IMR-90 (cell line): ENCODE data around the gene PRPSAP1. TPM values are rescaled to one million over a fixed set of nuclear protein-coding genes. Genes with fewer than 3 reads are reported as not detected.
A peak's percentile ranks its signal among the peaks of the same experiment; 100 is the strongest.

ENCODE experiments used
- ATAC-seq: fragments of 200-7000 bp; cut with Tn5 transposase; 2 replicates; pipeline ENCODE4 v1.9.1; 2020; ENCODE audit warnings: low read depth, mild to moderate bottlenecking, moderate library complexity
- BruUV-seq: library from RNA; stranded (reverse); fragments of 400-500 nt; replicated peaks from 2 replicates; lab custom pipeline; 2021; lab: Mats Ljungman, UMichigan
- CTCF ChIA-PET: fragments of 300-600 bp; formaldehyde crosslinking; extraction: SDS; loops from one replicate; lab custom pipeline; 2021; ENCODE audit warnings: antibody characterized with exemption; lab: Yijun Ruan, JAX
- POLR2A ChIA-PET: fragments of 300-600 bp; sonication (Branson Sonifier 250); formaldehyde crosslinking; loops from one replicate; lab custom pipeline; 2022; ENCODE audit warnings: antibody characterized with exemption; ENCODE audit not compliant: unreplicated experiment; lab: Charles Lee
- DNase-seq: peaks from one replicate; pipeline ENCODE4 v3.0.0; 2013
- H2AFZ ChIP-seq: replicated peaks from 2 replicates; pipeline ENCODE3; 2013; ENCODE audit warnings: low read length, mild to moderate bottlenecking; ENCODE audit not compliant: poor library complexity
- H2AK5ac ChIP-seq: 2 replicates; pipeline ENCODE4 v1.6.1; 2013; ENCODE audit warnings: low read depth, low read length, inconsistent platforms
- H2AK9ac ChIP-seq: replicated peaks from 2 replicates; pipeline ENCODE3; 2013; ENCODE audit warnings: mild to moderate bottlenecking, low read depth, low read length, moderate library complexity; ENCODE audit not compliant: poor library complexity
- H2BK120ac ChIP-seq: 2 replicates; pipeline ENCODE4 v1.6.1; 2013; ENCODE audit warnings: low read depth, low read length, inconsistent platforms
- H2BK15ac ChIP-seq: 3 replicates; pipeline ENCODE4 v1.6.1; 2013; ENCODE audit warnings: low read depth, low read length, inconsistent platforms
- H2BK20ac ChIP-seq: 2 replicates; pipeline ENCODE4 v1.6.1; 2013; ENCODE audit warnings: low read depth, mild to moderate bottlenecking, inconsistent platforms, low read length, moderate library complexity
- H2BK5ac ChIP-seq: 2 replicates; pipeline ENCODE4 v1.6.1; 2013; ENCODE audit warnings: mild to moderate bottlenecking, low read depth, low read length, inconsistent platforms; ENCODE audit not compliant: poor library complexity, severe bottlenecking
- H3K14ac ChIP-seq: replicated peaks from 2 replicates; pipeline ENCODE4 v1.6.1; 2013; ENCODE audit warnings: low read depth, low read length, inconsistent platforms
- H3K18ac ChIP-seq: 2 replicates; pipeline ENCODE4 v1.6.1; 2013; ENCODE audit warnings: low read depth, low read length, control low read depth
- H3K23ac ChIP-seq: 2 replicates; pipeline ENCODE4 v1.6.1; 2013; ENCODE audit warnings: low read depth, low read length, inconsistent platforms
- H3K27ac ChIP-seq: 2 replicates; pipeline ENCODE4 v1.5.1; 2013; ENCODE audit warnings: mild to moderate bottlenecking, control low read depth, low read length; ENCODE audit not compliant: insufficient read depth
- H3K27me3 ChIP-seq: 2 replicates; pipeline ENCODE4 v1.6.1; 2013; ENCODE audit warnings: low read length; ENCODE audit not compliant: control insufficient read depth, insufficient read depth
- H3K36me3 ChIP-seq: 2 replicates; pipeline ENCODE4 v1.6.1; 2013; ENCODE audit warnings: low read length, mixed read lengths; ENCODE audit not compliant: control insufficient read depth, insufficient read depth
- H3K4ac ChIP-seq: 2 replicates; pipeline ENCODE4 v1.6.1; 2013; ENCODE audit warnings: low read depth, low read length, inconsistent platforms
- H3K4me1 ChIP-seq: 2 replicates; pipeline ENCODE4 v1.6.1; 2013; ENCODE audit warnings: low read length, mixed read lengths; ENCODE audit not compliant: control insufficient read depth, insufficient read depth
- H3K4me2 ChIP-seq: 2 replicates; pipeline ENCODE4 v1.6.1; 2013; ENCODE audit warnings: low read depth, mild to moderate bottlenecking, control low read depth, low read length, moderate library complexity
- H3K4me3 ChIP-seq: 2 replicates; pipeline ENCODE4 v1.5.1; 2013; ENCODE audit warnings: low read depth, mild to moderate bottlenecking, control low read depth, low read length, moderate library complexity; ENCODE audit not compliant: insufficient read depth
- H3K56ac ChIP-seq: 2 replicates; pipeline ENCODE4 v1.6.1; 2013; ENCODE audit warnings: low read length, inconsistent platforms; ENCODE audit not compliant: insufficient read depth; ENCODE audit errors: extremely low read depth
- H3K79me1 ChIP-seq, 2 experiments: 2 replicates each; pipeline ENCODE4 v1.6.1; 2013; ENCODE audit warnings: low read length in 2 of 2, inconsistent platforms in 1 of 2, low read depth in 1 of 2
- H3K9ac ChIP-seq: 2 replicates; pipeline ENCODE4 v1.6.1; 2013; ENCODE audit warnings: low read depth, low read length, control low read depth
- H3K9me1 ChIP-seq: 2 replicates; pipeline ENCODE4 v1.6.1; 2013; ENCODE audit warnings: low read length, inconsistent platforms; ENCODE audit not compliant: insufficient read depth
- H3K9me3 ChIP-seq: 2 replicates; pipeline ENCODE4 v1.6.1; 2013; ENCODE audit warnings: low read length; ENCODE audit not compliant: control insufficient read depth, insufficient read depth
- H4K20me1 ChIP-seq: 2 replicates; pipeline ENCODE4 v1.6.1; 2013; ENCODE audit warnings: low read length, inconsistent platforms; ENCODE audit not compliant: insufficient read depth
- H4K5ac ChIP-seq: 2 replicates; pipeline ENCODE4 v1.6.1; 2013; ENCODE audit warnings: mild to moderate bottlenecking, low read depth, low read length, control low read depth
- H4K8ac ChIP-seq, 2 experiments: 2 replicates each; pipeline ENCODE4 v1.6.1; 2013; ENCODE audit warnings: low read depth in 2 of 2, low read length in 2 of 2, control low read depth in 1 of 2, inconsistent platforms in 1 of 2
- H4K91ac ChIP-seq: 2 replicates; pipeline ENCODE4 v1.6.1; 2013; ENCODE audit warnings: low read depth, low read length, inconsistent platforms; ENCODE audit not compliant: insufficient read depth
- BHLHE40 ChIP-seq: fragments of 150-350 bp; IDR thresholded peaks from 2 replicates; pipeline ENCODE4 v1.6.1; 2016; ENCODE audit warnings: mild to moderate bottlenecking, low read depth, low read length
- CEBPB ChIP-seq: IDR thresholded peaks from 2 replicates; pipeline ENCODE4 v1.6.1; 2012; ENCODE audit warnings: low read depth, low read length, improper control_type of control experiment
- MAFK ChIP-seq: IDR thresholded peaks from 2 replicates; pipeline ENCODE4 v1.6.1; 2012; ENCODE audit warnings: low read depth, low read length, improper control_type of control experiment
- MAZ ChIP-seq: IDR thresholded peaks from 2 replicates; pipeline ENCODE4 v1.6.1; 2012; ENCODE audit warnings: low read depth, mild to moderate bottlenecking, low read length, improper control_type of control experiment, moderate library complexity, borderline replicate concordance
- MXI1 ChIP-seq: IDR thresholded peaks from 2 replicates; pipeline ENCODE4 v1.6.1; 2012; ENCODE audit warnings: low read depth, mild to moderate bottlenecking, low read length, moderate library complexity, borderline replicate concordance
- RAD21 ChIP-seq: IDR thresholded peaks from 2 replicates; pipeline ENCODE4 v1.6.1; 2012; ENCODE audit warnings: low read length, improper control_type of control experiment
- SMC3 ChIP-seq: fragments of 150-350 bp; IDR thresholded peaks from 2 replicates; pipeline ENCODE4 v1.6.1; 2016; ENCODE audit warnings: low read depth, mild to moderate bottlenecking, antibody characterized with exemption, low read length, moderate library complexity
- WGBS, 2 experiments: methylation state at CpG; one replicate each; pipeline versions ENCODE4 v1.1.5 to v1.1.7; 2013; ENCODE audit warnings: missing lambda C conversion rate in 2 of 2; ENCODE audit not compliant: insufficient read length in 1 of 2; ENCODE audit errors: extremely low coverage in 2 of 2; 5-methylcytosine and 5-hydroxymethylcytosine counted together
- dilution Hi-C: fragments of 300-500 bp; cut with HindIII; formaldehyde crosslinking; loops from one replicate; pipeline ENCODE4 v1.14.3; 2018; ENCODE audit warnings: low sequenced_read_pairs; ENCODE audit not compliant: unreplicated experiment
- in situ Hi-C: fragments of 300-500 bp; cut with MboI; formaldehyde crosslinking; loops from 3 replicates; pipeline ENCODE4 v1.14.3; 2019; ENCODE audit warnings: low sequenced_read_pairs, inconsistent platforms, mixed read lengths
- intact Hi-C: fragments of 100-400 bp; cut with micrococcal nuclease; formaldehyde crosslinking; loops from 2 replicates; pipeline ENCODE4 v1.10.0; 2022
- polyA plus RNA-seq, 3 experiments: library from polyadenylated mRNA; depleted of rRNA; stranded (reverse); fragments of >200 nt; gene quantifications; 2 replicates each; pipeline ENCODE4 v1.2.3, GENCODE V29; 2012; ENCODE audit warnings: low replicate concordance in 1 of 3
- total RNA-seq: library from RNA; depleted of rRNA; stranded (reverse); fragments of >200 nt; gene quantifications from 2 replicates; pipeline ENCODE4 v1.2.3, GENCODE V29; 2012
- TF ChIP-seq, protein P1 (sequence below): fragments of 150-350 bp; IDR thresholded peaks from 2 replicates; pipeline ENCODE4 v1.6.1; 2017; ENCODE audit warnings: mild to moderate bottlenecking, antibody characterized with exemption, low read length, low read depth

Gene PRPSAP1
- total and polyA plus RNA-seq, 2 of the 4 experiments (the other 2 are of a cell fraction): 34.4 to 48.6 TPM

DNA sequence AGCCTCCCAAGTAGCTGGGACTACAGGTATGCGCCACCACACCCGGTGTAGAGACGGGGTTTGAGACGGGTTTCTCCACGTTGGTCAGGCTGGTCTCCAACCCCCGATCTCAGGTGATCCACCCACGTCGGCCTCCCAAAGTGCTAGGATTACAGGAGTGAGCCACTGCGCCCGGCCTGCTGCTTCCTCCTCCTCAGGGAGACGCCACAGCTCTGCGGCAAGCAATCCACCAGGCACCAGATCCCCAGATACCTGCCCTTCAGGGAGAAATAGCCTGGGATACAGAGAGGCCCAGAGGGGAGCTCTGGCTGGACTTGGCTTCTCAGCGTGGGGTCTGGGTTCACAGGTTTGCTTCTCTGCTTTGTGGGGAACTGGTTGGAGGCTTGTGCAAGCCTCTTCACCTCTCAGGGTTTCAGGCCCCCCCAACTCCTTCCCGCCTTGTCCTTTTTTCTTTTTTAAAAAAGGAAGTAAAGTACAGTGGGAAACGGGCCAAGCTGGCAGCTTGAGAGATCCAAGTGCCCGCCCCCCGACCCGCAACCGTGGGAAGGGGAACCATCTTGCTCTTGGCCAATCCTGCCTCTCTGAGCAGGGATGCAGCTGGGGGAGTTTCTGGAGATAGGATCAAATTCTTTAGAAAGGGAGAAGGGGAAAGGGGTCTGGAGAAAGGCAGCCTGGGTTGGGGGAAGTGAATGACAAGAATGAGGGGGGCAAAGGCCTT is 28.1 kb upstream of the PRPSAP1 start:
- H3K4me3 ChIP-seq: no peak overlapping the region
- H2AK9ac ChIP-seq: peak overlapping the region; percentile 83
- H2AFZ ChIP-seq: peak overlapping the region; percentile 89
- H3K23ac ChIP-seq: peak overlapping the region; percentile 7; the same call in 1 of the 2 replicates
- intact Hi-C loops (no loop called here), in situ Hi-C loops (no loop called here), dilution Hi-C loops (no loop called here)
- WGBS, 2 experiments: 72% methylated on average over 11 of the region's 19 CpGs; no CpG with 5 or more reads in 1 of the 2 experiments
- peak overlapping the region; percentile 9; the same call in 1 of the 2 replicates for H4K5ac ChIP-seq
- H3K4ac ChIP-seq: peak overlapping the region; percentile 61
- peaks cover 3% of the 10 kb centered on the region for H3K36me3 ChIP-seq
- H3K4me2 ChIP-seq: no peak overlapping the region; the same call in 1 of the 2 replicates
- peak overlapping the region; percentile 52 for H2AK5ac ChIP-seq
- peak overlapping the region; percentile 47; the same call in 1 of the 2 replicates for H2BK20ac ChIP-seq
- H3K9ac ChIP-seq: peak overlapping the region; percentile 27; the same call in 1 of the 2 replicates
- peak overlapping the region; percentile 12 for H2BK120ac ChIP-seq
- TF ChIP-seq MAZ (no peak), BHLHE40 (no peak), MAFK (no peak), CEBPB (no peak), SMC3 (no peak), RAD21 (no peak), MXI1 (no peak)
- TF ChIP-seq, protein P1, sequence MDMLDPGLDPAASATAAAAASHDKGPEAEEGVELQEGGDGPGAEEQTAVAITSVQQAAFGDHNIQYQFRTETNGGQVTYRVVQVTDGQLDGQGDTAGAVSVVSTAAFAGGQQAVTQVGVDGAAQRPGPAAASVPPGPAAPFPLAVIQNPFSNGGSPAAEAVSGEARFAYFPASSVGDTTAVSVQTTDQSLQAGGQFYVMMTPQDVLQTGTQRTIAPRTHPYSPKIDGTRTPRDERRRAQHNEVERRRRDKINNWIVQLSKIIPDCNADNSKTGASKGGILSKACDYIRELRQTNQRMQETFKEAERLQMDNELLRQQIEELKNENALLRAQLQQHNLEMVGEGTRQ: no peak
- no peak overlapping the region for H3K18ac ChIP-seq
- no peak overlapping the region for H2BK15ac ChIP-seq
- no peak overlapping the region for H3K56ac ChIP-seq
- H3K9me3 ChIP-seq: no peaks in the 10 kb centered on the region
- H3K79me1 ChIP-seq: peaks cover 19 to 60% of the 10 kb centered on the region in 2 experiments
- H2BK5ac ChIP-seq: no peak overlapping the region
- peak overlapping the region; percentile 75 for H3K14ac ChIP-seq
- H3K27ac ChIP-seq: peak overlapping the region; percentile 54; the same call in 1 of the 2 replicates
- ATAC-seq (no peak), DNase-seq (peak; percentile 49)
- no TSS peak for BruUV-seq
- CTCF ChIA-PET: interaction anchor here (0.9 to 1.8 kb wide), 2 partner anchors 11 to 16 kb away, joined by 5 to 9 read pairs; no protein-coding TSS in a partner anchor
- peaks cover 9% of the 10 kb centered on the region for H3K9me1 ChIP-seq
- POLR2A ChIA-PET: no interaction called here
- H4K20me1 ChIP-seq: peaks cover 11% of the 10 kb centered on the region
- peak overlapping the region; percentile 83 for H4K91ac ChIP-seq
- H3K4me1 ChIP-seq: peaks cover 14% of the 10 kb centered on the region
- H3K27me3 ChIP-seq: no peaks in the 10 kb centered on the region
- peak overlapping the region; percentile 53 to 95 for H4K8ac ChIP-seq
